Measurements from ENCODE around the gene CAPZB. TPM values are rescaled to one million over a fixed set of nuclear protein-coding genes. Genes with fewer than 3 reads are reported as not detected.

The CAPZB gene
- total and polyA plus RNA-seq, 2 of the 4 experiments (the other 2 are of a cell fraction): 216 to 304 TPM

- in situ Hi-C loops (cut with MboI; ENCODE audit: low sequenced_read_pairs): no loop called here
- Histone ChIP-seq H3K4me2 (ENCODE audit: low read depth, low read length) (no peak overlapping the region), H3K56ac (ENCODE audit: extremely low read depth, insufficient read depth, low read length) (no peak overlapping the region), H3K36me3 (ENCODE audit: control insufficient read depth, insufficient read depth, low read length) (peaks cover 35% of the 10 kb centered on the region), H4K8ac (ENCODE audit: low read depth in 2 of 2, low read length in 2 of 2) (no peak overlapping the region), H3K27ac (ENCODE audit: insufficient read depth, low read length) (no peak overlapping the region), H2BK120ac (ENCODE audit: low read depth, low read length) (no peak overlapping the region), H4K91ac (ENCODE audit: insufficient read depth, low read depth, low read length) (no peak overlapping the region), H2BK15ac (ENCODE audit: low read depth, low read length) (no peak overlapping the region), H2AFZ (replicated peaks; ENCODE audit: low read length, poor library complexity) (no peak overlapping the region), H3K14ac (replicated peaks; ENCODE audit: low read depth, low read length) (no peak overlapping the region), H3K9me3 (ENCODE audit: control insufficient read depth, insufficient read depth, low read length) (no peaks in the 10 kb centered on the region), H3K79me1 (ENCODE audit: low read depth in 1 of 2, low read length in 2 of 2) (peaks cover 47 to 92% of the 10 kb centered on the region in 2 experiments), H3K4ac (ENCODE audit: low read depth, low read length) (no peak overlapping the region), H3K9me1 (ENCODE audit: insufficient read depth, low read length) (peaks cover 36% of the 10 kb centered on the region), H2AK9ac (replicated peaks; ENCODE audit: low read depth, low read length, poor library complexity) (no peak overlapping the region), H3K9ac (ENCODE audit: low read depth, low read length) (no peak overlapping the region), H2BK5ac (ENCODE audit: low read depth, low read length, poor library complexity, severe bottlenecking) (no peak overlapping the region), H4K5ac (ENCODE audit: low read depth, low read length) (no peak overlapping the region), H3K18ac (ENCODE audit: low read depth, low read length) (no peak overlapping the region), H2BK20ac (ENCODE audit: low read depth, low read length) (no peak overlapping the region), H2AK5ac (ENCODE audit: low read depth, low read length) (no peak overlapping the region), H3K27me3 (ENCODE audit: control insufficient read depth, insufficient read depth, low read length) (no peaks in the 10 kb centered on the region), H3K4me1 (ENCODE audit: control insufficient read depth, insufficient read depth, low read length) (peaks cover 3% of the 10 kb centered on the region; the same call in 1 of the 2 replicates), H3K23ac (ENCODE audit: low read depth, low read length) (no peak overlapping the region), H4K20me1 (ENCODE audit: insufficient read depth, low read length) (peaks cover 85% of the 10 kb centered on the region), H3K4me3 (ENCODE audit: insufficient read depth, low read depth, low read length) (no peak overlapping the region)
- no TSS peak for BruUV-seq (replicated peaks)
- ATAC-seq (ENCODE audit: low read depth) (no peak), DNase-seq (no peak)
- intact Hi-C loops (cut with micrococcal nuclease): no loop called here
- dilution Hi-C loops (cut with HindIII; ENCODE audit: low sequenced_read_pairs, unreplicated experiment): no loop called here
- ChIA-PET POLR2A (ENCODE audit: unreplicated experiment) (no interaction called here), CTCF (no interaction called here)
- TF ChIP-seq MAZ (IDR thresholded peaks at IDR 0.05; ENCODE audit: borderline replicate concordance, low read depth, low read length) (no peak), MAFK (IDR thresholded peaks at IDR 0.05; ENCODE audit: low read depth, low read length) (no peak), RFX5 (IDR thresholded peaks at IDR 0.05; ENCODE audit: low read depth, low read length) (no peak), FOS (IDR thresholded peaks at IDR 0.05; ENCODE audit: low read depth, low read length) (no peak), CEBPB (IDR thresholded peaks at IDR 0.05; ENCODE audit: low read depth, low read length) (no peak)
- WGBS, 2 experiments (ENCODE audit: extremely low coverage in 2 of 2, insufficient read length in 1 of 2): 100% methylated on average over 6 of the region's 18 CpGs; no CpG with 5 or more reads in 1 of the 2 experiments
Measured at GRCh38 chr1:19366599-19367536, 118.5 kb downstream of the CAPZB start.
